SK-N-SH (cell line): ENCODE results near the gene ATG2A. TPM values are rescaled to one million over a fixed set of nuclear protein-coding genes. Genes with fewer than 3 reads are reported as not detected.
A peak's percentile ranks its signal among the peaks of the same experiment; 100 is the strongest.

Source experiments
- CTCF ChIA-PET: fragments of 300-600, 350-600 bp; formaldehyde crosslinking; extraction: SDS; loops from one replicate; lab custom pipeline; 2021; lab: Yijun Ruan, JAX
- POLR2A ChIA-PET: fragments of 350-600 bp; sonication (Branson Sonifier 250); formaldehyde crosslinking; extraction: SDS; loops from one replicate; lab custom pipeline; 2020; ENCODE audit warnings: antibody characterized with exemption, inconsistent platforms; lab: Yijun Ruan, JAX
- DNase-seq: peaks from one replicate; pipeline ENCODE4 v3.0.0; 2012
- H2AFZ ChIP-seq: fragments of 200-600 bp; sonication (generic); 2 replicates; pipeline ENCODE4 v1.8.1; 2016; ENCODE audit warnings: antibody characterized with exemption, mild to moderate bottlenecking, low read depth
- H3F3A ChIP-seq: fragments of 200-600 bp; sonication (generic); replicated peaks from 2 replicates; pipeline ENCODE3; 2016; ENCODE audit warnings: antibody characterized with exemption, mild to moderate bottlenecking; ENCODE audit not compliant: insufficient read depth
- H3K27ac ChIP-seq, 2 experiments: fragments of 200-500 bp in 1 of 2; fragments of 200-600 bp in 1 of 2; sonication (Bioruptor generic) in 1 of 2; sonication (generic), shearing (Covaris generic) in 1 of 2; 2 replicates each; pipeline versions ENCODE4 v1.5.1 to v1.6.1; 2014 to 2016; ENCODE audit warnings: low read depth in 2 of 2, inconsistent platforms in 1 of 2, low read length in 1 of 2, mild to moderate bottlenecking in 1 of 2, mixed read lengths in 1 of 2
- H3K27me3 ChIP-seq: fragments of 200-600 bp; sonication (generic), shearing (Covaris generic); 2 replicates; pipeline ENCODE4 v1.6.1; 2016; ENCODE audit warnings: mixed run types; ENCODE audit not compliant: insufficient read depth
- H3K36me3 ChIP-seq, 2 experiments: fragments of 200-500 bp in 1 of 2; fragments of 200-600 bp in 1 of 2; sonication (Bioruptor generic) in 1 of 2; sonication (generic) in 1 of 2; replicated peaks in 1 of 2; 2 replicates each; pipeline versions ENCODE3 to v1.5.1; 2014 to 2016; ENCODE audit warnings: low read length in 1 of 2, mild to moderate bottlenecking in 1 of 2; ENCODE audit not compliant: insufficient read depth in 2 of 2, control insufficient read depth in 1 of 2
- H3K4me1 ChIP-seq, 2 experiments: fragments of 200-500 bp in 1 of 2; fragments of 200-600 bp in 1 of 2; sonication (Bioruptor generic) in 1 of 2; sonication (generic), shearing (Covaris generic) in 1 of 2; 2 replicates each; pipeline versions ENCODE4 v1.5.1 to v1.6.1; 2014 to 2016; ENCODE audit warnings: low read depth in 1 of 2, low read length in 1 of 2, mixed run types in 1 of 2; ENCODE audit not compliant: insufficient read depth in 2 of 2, control insufficient read depth in 1 of 2
- H3K4me2 ChIP-seq: fragments of 200-600 bp; sonication (generic), shearing (Covaris generic); 2 replicates; pipeline ENCODE4 v1.6.1; 2017; ENCODE audit warnings: mixed run types
- H3K4me3 ChIP-seq, 2 experiments: fragments of 200-500 bp in 1 of 2; fragments of 200-600 bp in 1 of 2; sonication (Bioruptor generic) in 1 of 2; sonication (generic), shearing (Covaris generic) in 1 of 2; 2 replicates each; pipeline versions ENCODE4 v1.5.1 to v1.8.1; 2014 to 2016; ENCODE audit warnings: low read depth in 2 of 2, inconsistent platforms in 1 of 2, low read length in 1 of 2, mild to moderate bottlenecking in 1 of 2, mixed read lengths in 1 of 2, moderate library complexity in 1 of 2
- H3K79me2 ChIP-seq: fragments of 200-600 bp; sonication (generic); 2 replicates; pipeline ENCODE4 v1.8.1; 2017; ENCODE audit warnings: mild to moderate bottlenecking; ENCODE audit not compliant: insufficient read depth
- H3K9ac ChIP-seq: fragments of 200-600 bp; sonication (generic); 2 replicates; pipeline ENCODE4 v1.6.1; 2017; ENCODE audit warnings: mixed run types
- H3K9me2 ChIP-seq: fragments of 200-600 bp; sonication (generic); 2 replicates; pipeline ENCODE4 v1.6.1; 2017; ENCODE audit warnings: mixed run types
- H3K9me3 ChIP-seq: fragments of 200-600 bp; sonication (generic); 2 replicates; pipeline ENCODE4 v1.6.1; 2017; ENCODE audit warnings: mixed run types, mild to moderate bottlenecking, moderate library complexity
- H4K20me1 ChIP-seq: fragments of 200-600 bp; sonication (generic); 2 replicates; pipeline ENCODE4 v1.6.1; 2017; ENCODE audit warnings: mild to moderate bottlenecking, mixed run types; ENCODE audit not compliant: insufficient read depth
- JUND ChIP-seq: IDR thresholded peaks from 2 replicates; pipeline ENCODE4 v1.4.0; 2012
- MXI1 ChIP-seq: IDR thresholded peaks from 2 replicates; pipeline ENCODE4 v1.6.1; 2012; ENCODE audit warnings: mild to moderate bottlenecking, low read depth, low read length, improper control_type of control experiment
- NRF1 ChIP-seq: IDR thresholded peaks from 2 replicates; pipeline ENCODE4 v1.6.1; 2012; ENCODE audit warnings: low read depth, mild to moderate bottlenecking, low read length
- POLR2AphosphoS5 ChIP-seq: IDR thresholded peaks from 2 replicates; pipeline ENCODE4 v1.6.1; 2012; ENCODE audit warnings: low read depth, low read length
- RAD21 ChIP-seq: IDR thresholded peaks from 2 replicates; pipeline ENCODE4 v1.6.1; 2012; ENCODE audit warnings: mild to moderate bottlenecking, low read length
- RCOR1 ChIP-seq: fragments of 150-350 bp; IDR thresholded peaks from 2 replicates; pipeline ENCODE4 v1.6.1; 2017; ENCODE audit warnings: antibody characterized with exemption, low read length
- RFX5 ChIP-seq: IDR thresholded peaks from 2 replicates; pipeline ENCODE4 v1.6.1; 2012; ENCODE audit warnings: mild to moderate bottlenecking, improper control_type of control experiment, low read length
- RXRA ChIP-seq: IDR thresholded peaks from 2 replicates; pipeline ENCODE4 v1.4.0; 2012; ENCODE audit warnings: low read depth, mild to moderate bottlenecking, borderline replicate concordance
- SMC3 ChIP-seq: IDR thresholded peaks from 2 replicates; pipeline ENCODE4 v1.6.1; 2012; ENCODE audit warnings: low read depth, low read length, improper control_type of control experiment
- TAF1 ChIP-seq: IDR thresholded peaks from 2 replicates; pipeline ENCODE4 v1.6.1; 2012; ENCODE audit warnings: low read depth, mild to moderate bottlenecking, low read length, moderate library complexity, borderline replicate concordance
- TCF12 ChIP-seq: IDR thresholded peaks from 2 replicates; pipeline ENCODE4 v1.4.0; 2012
- USF1 ChIP-seq: IDR thresholded peaks from 2 replicates; pipeline ENCODE4 v1.4.0; 2012; ENCODE audit warnings: low read depth, borderline replicate concordance
- USF2 ChIP-seq: fragments of 150-350 bp; IDR thresholded peaks from 2 replicates; pipeline ENCODE4 v1.6.1; 2017; ENCODE audit warnings: antibody characterized with exemption, low read length, low read depth, borderline replicate concordance
- YY1 ChIP-seq: IDR thresholded peaks from 2 replicates; pipeline ENCODE4 v1.4.0; 2012; ENCODE audit warnings: low read depth, mild to moderate bottlenecking
- WGBS: methylation state at CpG from one replicate; pipeline ENCODE4 v1.1.6; 2017; ENCODE audit warnings: low lambda C conversion rate; 5-methylcytosine and 5-hydroxymethylcytosine counted together
- polyA plus RNA-seq, 3 experiments: library from polyadenylated mRNA; depleted of rRNA; stranded (reverse); fragments of >200 nt; gene quantifications; 2 replicates each; pipeline ENCODE4 v1.2.3, GENCODE V29; 2012

Gene ATG2A
- polyA plus RNA-seq, 1 of the 3 experiments (the other 2 are of a cell fraction) = 7.1 TPM

DNA sequence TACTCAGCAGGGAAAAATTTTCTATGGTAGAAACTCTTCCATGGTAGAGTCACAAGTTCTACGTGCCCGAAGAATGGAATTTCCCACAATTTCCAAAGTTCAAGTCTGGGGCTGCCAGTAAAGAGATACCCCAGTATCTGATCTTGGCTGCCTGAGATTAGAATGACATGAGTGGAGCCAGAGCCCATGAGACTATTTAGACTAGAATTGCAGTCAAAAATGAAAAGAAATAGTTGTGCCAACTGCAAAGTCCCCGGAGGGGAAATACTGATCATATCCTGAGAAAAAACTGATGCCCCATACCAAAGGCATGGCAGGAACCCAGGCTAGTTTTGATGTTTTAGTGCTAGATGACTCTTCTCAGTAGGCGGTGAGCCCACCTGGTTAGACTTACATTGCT lies 43.7 kb upstream of the ATG2A start:
- no peak overlapping the region for H3K4me2 ChIP-seq
- H3K9ac ChIP-seq = no peak overlapping the region
- H3K27me3 ChIP-seq = no peaks in the 10 kb centered on the region
- ChIA-PET CTCF (interaction anchor here (1.0 kb wide), 1 partner anchor 54 kb away, joined by 3 read pairs; the partner anchor contains the start of gene ARL2), POLR2A (no interaction called here)
- H3K4me1 ChIP-seq = peaks cover 0 to 3% of the 10 kb centered on the region in 2 experiments; a peak in 1 of 4 replicates
- peak; percentile 54 for DNase-seq
- H3K36me3 ChIP-seq = no peaks in the 10 kb centered on the region
- TF ChIP-seq RAD21 (no peak), TAF1 (no peak), RXRA (no peak), RFX5 (no peak), POLR2AphosphoS5 (no peak), USF2 (no peak), TCF12 (no peak), MXI1 (no peak), SMC3 (no peak), RCOR1 (no peak; the same call in none of the 2 replicates), JUND (no peak), USF1 (no peak)
- TF ChIP-seq, all 33 proteins: peak for 0
- Histone ChIP-seq H3K9me2 (no peaks in the 10 kb centered on the region), H3K9me3 (no peaks in the 10 kb centered on the region), H4K20me1 (no peaks in the 10 kb centered on the region), H3K27ac (no peak overlapping the region), H3F3A (no peaks in the 10 kb centered on the region), H2AFZ (no peak overlapping the region), H3K4me3 (no peak overlapping the region), H3K79me2 (no peaks in the 10 kb centered on the region)
- 19% methylated on average over 4 of the region's 4 CpGs for WGBS

GRCh38 chr11:64959498-64959897 lies 42.5 kb upstream of the ATG2A start:
- WGBS = 50% methylated on average over 3 of the region's 3 CpGs
- POLR2A ChIA-PET = no interaction called here
- peaks cover 0 to 3% of the 10 kb centered on the region in 2 experiments; a peak in 1 of 4 replicates for H3K4me1 ChIP-seq
- H3K4me3 ChIP-seq = no peak overlapping the region
- H3K27ac ChIP-seq = no peak overlapping the region
- no peaks in the 10 kb centered on the region for H4K20me1 ChIP-seq
- no peaks in the 10 kb centered on the region for H3K9me2 ChIP-seq
- peak overlapping the region; percentile 40; the same call in 1 of the 2 replicates for H2AFZ ChIP-seq
- no peak for TF ChIP-seq SMC3
- no peak for TF ChIP-seq YY1
- no peak for TF ChIP-seq NRF1
- no peaks in the 10 kb centered on the region for H3K79me2 ChIP-seq
- no peak for DNase-seq
- no peaks in the 10 kb centered on the region for H3K36me3 ChIP-seq
- H3F3A ChIP-seq = no peaks in the 10 kb centered on the region
- no peak overlapping the region for H3K9ac ChIP-seq
- no peak overlapping the region for H3K4me2 ChIP-seq
- H3K27me3 ChIP-seq = no peaks in the 10 kb centered on the region
- no peaks in the 10 kb centered on the region for H3K9me3 ChIP-seq
- CTCF ChIA-PET = no interaction called here
